HPDE6-E6E7 (cell line): ENCODE data around the gene GLS.

Experiments
- DNase-seq: peaks from one replicate; pipeline ENCODE4 v3.0.0; 2011; ENCODE audit warnings: missing footprints; ENCODE audit errors: extremely low spot score

GLS gene

GRCh38 chr2:191012845-191013681 lies 132.4 kb downstream of the GLS start:
- no peak for DNase-seq

DNA sequence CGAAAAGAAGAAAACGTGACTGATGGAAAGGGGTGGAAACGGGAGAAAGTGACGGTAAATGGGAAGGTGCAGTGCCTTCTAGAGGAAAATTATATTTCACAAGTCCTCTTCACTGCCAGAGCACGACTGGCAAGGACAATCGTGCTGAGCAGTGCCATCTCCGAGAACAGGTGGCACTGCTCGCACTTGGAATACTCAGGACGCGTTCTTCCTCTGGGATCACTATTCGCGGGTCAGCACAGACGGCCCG lies 133.0 kb downstream of the GLS start:
- DNase-seq = no peak

DNA sequence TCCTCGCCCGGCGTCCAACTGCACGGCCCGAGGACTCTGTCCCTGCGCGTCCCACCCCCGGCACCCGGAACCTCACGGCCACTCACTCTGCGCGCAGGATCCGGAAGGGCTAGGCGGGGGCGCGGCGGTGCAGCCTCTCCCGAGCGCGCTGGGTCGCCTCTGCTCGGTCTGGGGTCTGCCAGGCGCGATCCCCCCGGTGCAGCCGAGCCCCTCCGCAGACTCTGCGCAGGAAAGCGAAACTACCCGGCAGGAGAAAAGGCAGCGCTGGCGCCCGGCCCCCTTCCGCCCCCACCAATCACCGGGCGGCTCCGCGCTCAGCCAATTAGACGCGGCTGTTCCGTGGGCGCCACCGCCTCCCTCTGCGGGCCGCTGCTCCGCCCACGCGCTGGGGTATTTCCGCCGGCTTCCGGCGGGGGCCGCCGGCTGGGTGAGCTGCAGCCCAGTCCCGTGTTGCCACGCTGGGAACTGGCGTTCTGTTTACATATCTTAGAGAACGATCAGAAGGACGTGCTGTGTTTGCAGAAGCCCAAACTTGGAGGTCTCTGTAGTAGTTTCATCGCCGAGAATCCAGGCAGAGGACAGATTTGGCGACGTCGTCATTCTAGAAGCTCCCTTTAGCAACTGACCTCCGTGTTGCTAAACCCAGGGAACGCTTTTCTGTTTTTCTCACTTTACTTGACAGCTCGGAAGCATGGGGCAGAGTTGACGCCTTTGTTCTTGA lies 133.5 kb downstream of the GLS start, which contains the start of gene STAT1:
Gene STAT1, minus strand, starts transcription at position 240 of the 721 bp plus-strand sequence. CDS start 4,168 bp downstream, outside the sequence.
- peak; percentile 89 for DNase-seq

DNA sequence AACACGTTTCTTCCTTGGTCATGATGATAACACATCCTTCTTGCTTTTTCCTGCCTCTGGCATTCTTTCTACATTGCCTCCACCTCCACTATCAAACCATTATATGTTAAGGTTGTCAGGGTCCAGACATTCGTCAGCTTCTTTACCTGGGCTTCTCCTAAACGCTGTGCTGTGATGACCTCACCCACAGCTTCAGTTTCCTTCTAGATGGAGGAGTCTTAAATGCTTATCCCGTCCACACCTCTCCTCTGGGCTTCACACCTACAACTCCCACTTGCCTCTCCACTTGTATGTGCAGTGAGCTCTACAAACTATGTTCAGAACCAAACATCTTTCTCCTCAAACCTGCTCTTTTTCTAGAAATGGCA lies 134.0 kb downstream of the GLS start:
- no peak for DNase-seq
